Measurements from ENCODE around the gene DRD1.

GRCh38 chr5:175475248-175475647 lies 31.3 kb upstream of the DRD1 start:
- no peak for TF ChIP-seq EP300 (IDR thresholded peaks at IDR 0.05)
- TF ChIP-seq CTCF (IDR thresholded peaks at IDR 0.05): no peak
- no peak for TF ChIP-seq POLR2AphosphoS5 (IDR thresholded peaks at IDR 0.05)
- no peak for TF ChIP-seq POLR2A (IDR thresholded peaks at IDR 0.05)

Measured in upper lobe of left lung (tissue), 4 donors.